ENCODE data around the gene PCNX3. TPM values are rescaled to one million over a fixed set of nuclear protein-coding genes. Genes with fewer than 3 reads are reported as not detected.

PCNX3 gene
- total RNA-seq, 1 experiment from 2014 or later, result 50.4 TPM

DNA sequence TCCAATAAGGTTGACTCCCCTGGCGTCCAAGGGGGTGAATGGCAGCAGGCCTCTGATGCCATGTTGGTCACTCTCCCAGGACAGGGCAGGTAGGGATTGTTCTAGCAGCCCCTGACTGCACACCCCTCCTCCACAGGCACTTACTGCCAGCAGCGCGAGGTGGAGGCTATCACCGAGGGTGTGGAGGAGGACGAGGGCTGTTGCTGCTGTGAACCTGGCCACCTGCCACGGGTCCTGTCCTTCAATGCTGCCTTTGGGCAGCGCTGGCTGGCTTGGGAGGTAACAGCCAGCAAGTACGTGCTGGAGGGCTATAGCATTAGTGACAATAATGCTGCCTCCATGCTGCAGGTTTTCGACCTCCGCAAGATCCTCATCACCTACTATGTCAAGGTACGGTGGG, 14.6 kb downstream of the PCNX3 start:
- RAD21 ChIA-PET (ENCODE audit: low non-redundant PET in 1 of 2, low total read pairs in 2 of 2, uncharacterized antibody in 2 of 2, unreplicated experiment in 2 of 2), result no interaction called here
- H3K9me3 ChIP-seq (ENCODE audit: control insufficient read depth in 1 of 2, insufficient read depth in 1 of 2, low read depth in 1 of 2, low read length in 2 of 2), result no peaks in the 10 kb centered on the region
- BruUV-seq (replicated peaks), result no TSS peak

DNA sequence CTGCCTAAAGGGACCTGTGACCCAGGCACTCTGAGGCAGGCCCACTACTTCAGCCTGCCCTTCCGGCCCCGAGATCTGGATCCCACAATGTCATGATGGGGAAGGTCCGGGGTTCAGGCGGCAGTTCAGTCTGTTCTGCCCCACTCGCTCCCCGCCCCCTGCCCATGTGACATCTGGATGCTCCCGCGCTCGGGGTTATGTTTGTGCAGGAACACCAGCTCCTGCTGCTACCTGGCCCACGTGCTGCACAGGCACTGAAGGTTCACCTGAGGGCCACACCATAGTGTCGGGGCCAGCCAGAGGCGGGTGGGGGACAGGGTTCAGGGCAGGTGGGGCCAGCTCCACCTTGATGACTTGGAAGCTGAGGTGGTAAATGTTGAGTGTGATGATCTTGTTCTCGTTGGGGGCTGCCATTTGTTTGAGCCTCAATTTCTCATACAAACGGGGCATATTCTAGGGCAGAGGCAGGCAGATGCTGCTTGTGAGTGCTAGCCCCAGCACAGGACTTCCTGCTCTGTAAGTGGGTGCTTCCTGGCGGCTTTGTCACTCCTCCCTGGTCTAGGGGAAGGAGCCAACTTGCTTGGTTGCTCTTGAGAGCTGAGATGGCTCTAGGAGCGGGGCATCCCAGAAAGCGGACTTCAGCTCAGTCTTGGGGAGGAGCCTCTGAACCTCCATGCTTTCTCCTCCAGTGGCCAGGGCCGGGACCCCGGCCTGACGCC, 18.0 kb downstream of the PCNX3 start:
- H3K27me3 ChIP-seq (ENCODE audit: insufficient read depth, low read length), result no peaks in the 10 kb centered on the region
- no peak overlapping the region for H3K9ac ChIP-seq (ENCODE audit: low read length)
- BruUV-seq (replicated peaks), result no TSS peak
- intact Hi-C loops (cut with micrococcal nuclease), result no loop called here
- peaks cover 11 to 19% of the 10 kb centered on the region in 2 experiments for H3K4me1 ChIP-seq (ENCODE audit: control insufficient read depth in 1 of 2, insufficient read depth in 2 of 2, low read length in 2 of 2)
- H4K20me1 ChIP-seq (ENCODE audit: insufficient read depth), result no peaks in the 10 kb centered on the region
- H3K27ac ChIP-seq (ENCODE audit: low read depth, low read length), result no peak overlapping the region
- peaks cover 20 to 64% of the 10 kb centered on the region in 2 experiments; a peak in 3 of 4 replicates for H3K36me3 ChIP-seq (ENCODE audit: control insufficient read depth in 1 of 2, insufficient read depth in 2 of 2, low read length in 2 of 2)
- CTCF ChIA-PET, result no interaction called here
- H3K79me2 ChIP-seq (ENCODE audit: insufficient read depth, low read length), result peaks cover 5% of the 10 kb centered on the region; the same call in 1 of the 2 replicates
- H3K4me2 ChIP-seq (ENCODE audit: low read length), result no peak overlapping the region
- RAD21 ChIA-PET (ENCODE audit: low non-redundant PET in 1 of 2, low total read pairs in 2 of 2, uncharacterized antibody in 2 of 2, unreplicated experiment in 2 of 2), result no interaction called here
- no peak overlapping the region for H2AFZ ChIP-seq (ENCODE audit: low read depth, low read length, poor library complexity, severe bottlenecking)
- H3K9me2 ChIP-seq (ENCODE audit: insufficient read depth), result no peaks in the 10 kb centered on the region
- H3K4me3 ChIP-seq (replicated peaks in 1 of 2; ENCODE audit: low read depth in 1 of 2, low read length in 2 of 2), result no peak overlapping the region
- no peak for ATAC-seq
- DNase-seq (ENCODE audit: low read depth, low spot score), result no peak
- POLR2A ChIA-PET, result no interaction called here
- H3K9me3 ChIP-seq (ENCODE audit: control insufficient read depth in 1 of 2, insufficient read depth in 1 of 2, low read depth in 1 of 2, low read length in 2 of 2), result no peaks in the 10 kb centered on the region
- TF ChIP-seq, protein P1, sequence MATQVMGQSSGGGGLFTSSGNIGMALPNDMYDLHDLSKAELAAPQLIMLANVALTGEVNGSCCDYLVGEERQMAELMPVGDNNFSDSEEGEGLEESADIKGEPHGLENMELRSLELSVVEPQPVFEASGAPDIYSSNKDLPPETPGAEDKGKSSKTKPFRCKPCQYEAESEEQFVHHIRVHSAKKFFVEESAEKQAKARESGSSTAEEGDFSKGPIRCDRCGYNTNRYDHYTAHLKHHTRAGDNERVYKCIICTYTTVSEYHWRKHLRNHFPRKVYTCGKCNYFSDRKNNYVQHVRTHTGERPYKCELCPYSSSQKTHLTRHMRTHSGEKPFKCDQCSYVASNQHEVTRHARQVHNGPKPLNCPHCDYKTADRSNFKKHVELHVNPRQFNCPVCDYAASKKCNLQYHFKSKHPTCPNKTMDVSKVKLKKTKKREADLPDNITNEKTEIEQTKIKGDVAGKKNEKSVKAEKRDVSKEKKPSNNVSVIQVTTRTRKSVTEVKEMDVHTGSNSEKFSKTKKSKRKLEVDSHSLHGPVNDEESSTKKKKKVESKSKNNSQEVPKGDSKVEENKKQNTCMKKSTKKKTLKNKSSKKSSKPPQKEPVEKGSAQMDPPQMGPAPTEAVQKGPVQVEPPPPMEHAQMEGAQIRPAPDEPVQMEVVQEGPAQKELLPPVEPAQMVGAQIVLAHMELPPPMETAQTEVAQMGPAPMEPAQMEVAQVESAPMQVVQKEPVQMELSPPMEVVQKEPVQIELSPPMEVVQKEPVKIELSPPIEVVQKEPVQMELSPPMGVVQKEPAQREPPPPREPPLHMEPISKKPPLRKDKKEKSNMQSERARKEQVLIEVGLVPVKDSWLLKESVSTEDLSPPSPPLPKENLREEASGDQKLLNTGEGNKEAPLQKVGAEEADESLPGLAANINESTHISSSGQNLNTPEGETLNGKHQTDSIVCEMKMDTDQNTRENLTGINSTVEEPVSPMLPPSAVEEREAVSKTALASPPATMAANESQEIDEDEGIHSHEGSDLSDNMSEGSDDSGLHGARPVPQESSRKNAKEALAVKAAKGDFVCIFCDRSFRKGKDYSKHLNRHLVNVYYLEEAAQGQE (IDR thresholded peaks at IDR 0.05; ENCODE audit: low read depth), result no peak
- TF ChIP-seq CEBPB (IDR thresholded peaks at IDR 0.05; ENCODE audit: low read depth), result no peak
- no peak for TF ChIP-seq POLR2A (IDR thresholded peaks at IDR 0.05; ENCODE audit: borderline replicate concordance, extremely low read depth, insufficient read depth, insufficient read length)
- no peak for TF ChIP-seq JUND (IDR thresholded peaks at IDR 0.05)
- no peak for TF ChIP-seq CBX3 (IDR thresholded peaks at IDR 0.05; ENCODE audit: low read depth)
- TF ChIP-seq ZFX (IDR thresholded peaks at IDR 0.05), result no peak
- no peak for TF ChIP-seq RAD21 (IDR thresholded peaks at IDR 0.05; ENCODE audit: low read depth)
- no peak for TF ChIP-seq POLR2AphosphoS5 (IDR thresholded peaks at IDR 0.05; ENCODE audit: low read depth, low read length)
- TF ChIP-seq YY1 (IDR thresholded peaks at IDR 0.05; ENCODE audit: extremely low read depth, insufficient replicate concordance, low read depth, low read length), result no peak
- no peak for TF ChIP-seq ELF1 (IDR thresholded peaks at IDR 0.05; ENCODE audit: borderline replicate concordance, low read depth)
- TF ChIP-seq SP1 (IDR thresholded peaks at IDR 0.05; ENCODE audit: low read depth), result no peak

More for the DNA sequence above, 14.6 kb downstream of the PCNX3 start:
- no peak overlapping the region for H3K27ac ChIP-seq (ENCODE audit: low read depth, low read length)
- DNase-seq (ENCODE audit: low read depth, low spot score), result no peak
- no peaks in the 10 kb centered on the region for H3K79me2 ChIP-seq (ENCODE audit: insufficient read depth, low read length)
- no peaks in the 10 kb centered on the region for H4K20me1 ChIP-seq (ENCODE audit: insufficient read depth)
- intact Hi-C loops (cut with micrococcal nuclease), result no loop called here
- no peak overlapping the region for H3K4me3 ChIP-seq (replicated peaks in 1 of 2; ENCODE audit: low read depth in 1 of 2, low read length in 2 of 2)
- ChIA-PET POLR2A (interaction anchor here (1.0 kb wide), 1 partner anchor 8 kb away, joined by 3 read pairs; the partner anchor contains the start of gene SIPA1), CTCF (no interaction called here)
- no peaks in the 10 kb centered on the region for H3K4me1 ChIP-seq (ENCODE audit: control insufficient read depth in 1 of 2, insufficient read depth in 2 of 2, low read length in 2 of 2)
- H3K27me3 ChIP-seq (ENCODE audit: insufficient read depth, low read length), result no peaks in the 10 kb centered on the region
- TF ChIP-seq EZH2 (IDR thresholded peaks at IDR 0.05) (no peak), CEBPB (IDR thresholded peaks at IDR 0.05; ENCODE audit: low read depth) (no peak), ZBTB33 (IDR thresholded peaks at IDR 0.05; ENCODE audit: extremely low read depth, insufficient replicate concordance, low read length) (no peak)
- H2AFZ ChIP-seq (ENCODE audit: low read depth, low read length, poor library complexity, severe bottlenecking), result no peak overlapping the region
- ATAC-seq, result no peak
- peaks cover 27 to 53% of the 10 kb centered on the region in 2 experiments; a peak in 3 of 4 replicates for H3K36me3 ChIP-seq (ENCODE audit: control insufficient read depth in 1 of 2, insufficient read depth in 2 of 2, low read length in 2 of 2)
- H3K4me2 ChIP-seq (ENCODE audit: low read length), result no peak overlapping the region
- H3K9me2 ChIP-seq (ENCODE audit: insufficient read depth), result no peaks in the 10 kb centered on the region
- H3K9ac ChIP-seq (ENCODE audit: low read length), result no peak overlapping the region

Measured in HCT116 (cell line).